ENCODE data around the gene HCAR1. TPM values are rescaled to one million over a fixed set of nuclear protein-coding genes. Genes with fewer than 3 reads are reported as not detected.
"Not testable (repeated sequence)": the region's sequence is repeated elsewhere in the genome, so short reads cannot be mapped to it uniquely, and the experiment has no call there.

The HCAR1 gene
- total and polyA plus RNA-seq, 2 experiments from 2014 or later: not detected

GRCh38 chr12:122686538-122686937 is 44.1 kb downstream of the HCAR1 start:
- 96 to 100% methylated on average over 3 of the region's 3 CpGs for WGBS, 2 experiments (ENCODE audit: low coverage in 1 of 2, low lambda C conversion rate in 2 of 2, missing lambda C conversion rate in 2 of 2)
- no peak overlapping the region for H3K4me3 ChIP-seq
- H3K9me2 ChIP-seq (ENCODE audit: insufficient read depth): no peaks in the 10 kb centered on the region
- no peak overlapping the region for H2AFZ ChIP-seq
- TF ChIP-seq EZH2phosphoT487 (IDR thresholded peaks at IDR 0.05; ENCODE audit: insufficient read depth, low read depth) (no peak), EZH2 (IDR thresholded peaks at IDR 0.05; ENCODE audit: insufficient read depth, poor library complexity, severe bottlenecking) (no peak)
- H3F3A ChIP-seq (ENCODE audit: insufficient read depth): 0 out of 2 replicates have a peak, but pooled peaks cover under 1% of the 10 kb centered on the region
- no peak overlapping the region for H3K27ac ChIP-seq
- no peaks in the 10 kb centered on the region for H3K36me3 ChIP-seq (ENCODE audit: low read depth)
- no peaks in the 10 kb centered on the region for H3K27me3 ChIP-seq (replicated peaks; ENCODE audit: insufficient read depth)
- no peaks in the 10 kb centered on the region for H3K9me3 ChIP-seq (ENCODE audit: low read depth)
- H4K20me1 ChIP-seq (ENCODE audit: insufficient read depth): no peaks in the 10 kb centered on the region
- no peak overlapping the region for H3K9ac ChIP-seq
- in situ Hi-C loops (cut with MboI): no loop called here
- H3K4me2 ChIP-seq (ENCODE audit: unreplicated experiment): no peak overlapping the region
- H3K4me1 ChIP-seq (ENCODE audit: insufficient read depth): no peaks in the 10 kb centered on the region
- no peaks in the 10 kb centered on the region for H3K79me2 ChIP-seq (ENCODE audit: insufficient read depth)
- no peak for DNase-seq

- DNase-seq: no peak
- no peaks in the 10 kb centered on the region for H3K9me2 ChIP-seq (ENCODE audit: insufficient read depth)
- in situ Hi-C loops (cut with MboI): no loop called here
Measured at GRCh38 chr12:122684297-122684813, 46.3 kb downstream of the HCAR1 start.

GRCh38 chr12:122681814-122682213 is 48.8 kb downstream of the HCAR1 start:
- peaks cover 14% of the 10 kb centered on the region for H3K4me1 ChIP-seq (ENCODE audit: insufficient read depth)
- 80 to 86% methylated on average over 4 of the region's 4 CpGs for WGBS, 2 experiments (ENCODE audit: low coverage in 1 of 2, low lambda C conversion rate in 2 of 2, missing lambda C conversion rate in 2 of 2)
- peaks cover 9% of the 10 kb centered on the region for H3F3A ChIP-seq (ENCODE audit: insufficient read depth)
- H3K9ac ChIP-seq: no peak overlapping the region
- no peaks in the 10 kb centered on the region for H3K27me3 ChIP-seq (replicated peaks; ENCODE audit: insufficient read depth)
- TF ChIP-seq EZH2phosphoT487 (IDR thresholded peaks at IDR 0.05; ENCODE audit: insufficient read depth, low read depth): 0 out of 2 replicates have a peak, but pooled peaks have one; percentile 39
- no peak for TF ChIP-seq EZH2 (IDR thresholded peaks at IDR 0.05; ENCODE audit: insufficient read depth, poor library complexity, severe bottlenecking)
- no peak overlapping the region for H3K27ac ChIP-seq
- in situ Hi-C loops (cut with MboI): no loop called here
- no peaks in the 10 kb centered on the region for H3K36me3 ChIP-seq (ENCODE audit: low read depth)
- no peak overlapping the region for H2AFZ ChIP-seq
- H3K9me2 ChIP-seq (ENCODE audit: insufficient read depth): no peaks in the 10 kb centered on the region
- H3K4me3 ChIP-seq: no peak overlapping the region
- H3K4me2 ChIP-seq (ENCODE audit: unreplicated experiment): no peak overlapping the region
- H4K20me1 ChIP-seq (ENCODE audit: insufficient read depth): no peaks in the 10 kb centered on the region
- no peaks in the 10 kb centered on the region for H3K9me3 ChIP-seq (ENCODE audit: low read depth)
- DNase-seq: peak; percentile 70
- H3K79me2 ChIP-seq (ENCODE audit: insufficient read depth): no peaks in the 10 kb centered on the region

More at GRCh38 chr12:122684297-122684813, 46.3 kb downstream of the HCAR1 start:
- no peak overlapping the region for H3K4me2 ChIP-seq (ENCODE audit: unreplicated experiment)
- H2AFZ ChIP-seq: no peak overlapping the region
- H3F3A ChIP-seq (ENCODE audit: insufficient read depth): peaks cover 5% of the 10 kb centered on the region; the same call in 1 of the 2 replicates
- H3K36me3 ChIP-seq (ENCODE audit: low read depth): no peaks in the 10 kb centered on the region
- TF ChIP-seq EZH2phosphoT487 (IDR thresholded peaks at IDR 0.05; ENCODE audit: insufficient read depth, low read depth) (no peak), EZH2 (IDR thresholded peaks at IDR 0.05; ENCODE audit: insufficient read depth, poor library complexity, severe bottlenecking) (no peak)
- H3K4me3 ChIP-seq: no peak overlapping the region
- H3K9me3 ChIP-seq (ENCODE audit: low read depth): no peaks in the 10 kb centered on the region
- H3K4me1 ChIP-seq (ENCODE audit: insufficient read depth): peaks cover 7% of the 10 kb centered on the region
- no peak overlapping the region for H3K27ac ChIP-seq
- no peaks in the 10 kb centered on the region for H3K27me3 ChIP-seq (replicated peaks; ENCODE audit: insufficient read depth)
- H3K79me2 ChIP-seq (ENCODE audit: insufficient read depth): no peaks in the 10 kb centered on the region
- no peaks in the 10 kb centered on the region for H4K20me1 ChIP-seq (ENCODE audit: insufficient read depth)
- 83 to 84% methylated on average over 5 of the region's 5 CpGs for WGBS, 2 experiments (ENCODE audit: low coverage in 1 of 2, low lambda C conversion rate in 2 of 2, missing lambda C conversion rate in 2 of 2)
- H3K9ac ChIP-seq: no peak overlapping the region

- H3K4me2 ChIP-seq (ENCODE audit: unreplicated experiment); H3K4me3 ChIP-seq; H4K20me1 ChIP-seq (ENCODE audit: insufficient read depth); H3K79me2 ChIP-seq (ENCODE audit: insufficient read depth); H3K27me3 ChIP-seq (replicated peaks; ENCODE audit: insufficient read depth); DNase-seq; H3F3A ChIP-seq (ENCODE audit: insufficient read depth); H3K9me3 ChIP-seq (ENCODE audit: low read depth); H2AFZ ChIP-seq; H3K9ac ChIP-seq; in situ Hi-C loops (cut with MboI); H3K36me3 ChIP-seq (ENCODE audit: low read depth); H3K9me2 ChIP-seq (ENCODE audit: insufficient read depth); H3K27ac ChIP-seq: not testable (repeated sequence)
- WGBS, 2 experiments (ENCODE audit: low coverage in 1 of 2, low lambda C conversion rate in 2 of 2, missing lambda C conversion rate in 2 of 2): 80 to 81% methylated on average over 6 of the region's 6 CpGs
- peaks cover 14% of the 10 kb centered on the region for H3K4me1 ChIP-seq (ENCODE audit: insufficient read depth)
Measured at GRCh38 chr12:122680989-122681388, 49.7 kb downstream of the HCAR1 start.

- DNase-seq; H4K20me1 ChIP-seq (ENCODE audit: insufficient read depth); H3K27me3 ChIP-seq (replicated peaks; ENCODE audit: insufficient read depth); H3F3A ChIP-seq (ENCODE audit: insufficient read depth); H3K36me3 ChIP-seq (ENCODE audit: low read depth); in situ Hi-C loops (cut with MboI); H3K27ac ChIP-seq; H3K4me3 ChIP-seq; H3K4me2 ChIP-seq (ENCODE audit: unreplicated experiment); H3K9me3 ChIP-seq (ENCODE audit: low read depth); H3K9me2 ChIP-seq (ENCODE audit: insufficient read depth); H2AFZ ChIP-seq; H3K79me2 ChIP-seq (ENCODE audit: insufficient read depth); H3K9ac ChIP-seq: not testable (repeated sequence)
- peaks cover 14% of the 10 kb centered on the region for H3K4me1 ChIP-seq (ENCODE audit: insufficient read depth)
- WGBS, 2 experiments (ENCODE audit: low coverage in 1 of 2, low lambda C conversion rate in 2 of 2, missing lambda C conversion rate in 2 of 2): 92 to 97% methylated on average over 6 to 32 of the region's 32 CpGs
Measured at GRCh38 chr12:122676781-122677180, 53.9 kb downstream of the HCAR1 start.

Small RNAs within 50 kb of the gene (small RNA-seq; reads per million reads assigned to genes)
- gene AC026333.2 (ENCODE audit: low read depth, low replicate concordance) (not detected), gene RF00019 (ENCODE audit: low read depth, low replicate concordance) (not detected)

Other genes starting within 250 kb of the HCAR1 start
- 12.3 and 13.2 TPM in 2 replicates for gene ZCCHC8, start 229.9 kb downstream of the HCAR1 start, total RNA-seq (2014; rRNA removed; shearing (Covaris generic))
- 13.6 and 14.3 TPM in 2 replicates for gene ZCCHC8, start 229.9 kb downstream of the HCAR1 start, polyA plus RNA-seq (2016; fragmentation: Nextera tagmentation; extraction: Ambion mirVana)
- 31.1 and 41.5 TPM in 2 replicates for gene RSRC2, start 203.9 kb downstream of the HCAR1 start, total RNA-seq (2014; rRNA removed; shearing (Covaris generic))
- 45.8 and 51.7 TPM in 2 replicates for gene RSRC2, start 203.9 kb downstream of the HCAR1 start, polyA plus RNA-seq (2016; fragmentation: Nextera tagmentation; extraction: Ambion mirVana)
- 15.5 and 20.2 TPM in 2 replicates for gene KNTC1, start 203.6 kb downstream of the HCAR1 start, total RNA-seq (2014; rRNA removed; shearing (Covaris generic))
- 5.6 and 8.1 TPM in 2 replicates for gene KNTC1, start 203.6 kb downstream of the HCAR1 start, polyA plus RNA-seq (2016; fragmentation: Nextera tagmentation; extraction: Ambion mirVana)
- gene HCAR2, start 27.5 kb downstream of the HCAR1 start, total RNA-seq (2014; rRNA removed; shearing (Covaris generic)): not detected in 2 replicates
- not detected in 2 replicates for gene HCAR2, start 27.5 kb downstream of the HCAR1 start, polyA plus RNA-seq (2016; fragmentation: Nextera tagmentation; extraction: Ambion mirVana)
- gene HCAR3, start 14.0 kb downstream of the HCAR1 start, total RNA-seq (2014; rRNA removed; shearing (Covaris generic)): not detected in 2 replicates
- not detected in 2 replicates for gene HCAR3, start 14.0 kb downstream of the HCAR1 start, polyA plus RNA-seq (2016; fragmentation: Nextera tagmentation; extraction: Ambion mirVana)
- gene DENR, start 22.0 kb upstream of the HCAR1 start, total RNA-seq (2014; rRNA removed; shearing (Covaris generic)): 42.2 and 48.6 TPM in 2 replicates
- gene DENR, start 22.0 kb upstream of the HCAR1 start, polyA plus RNA-seq (2016; fragmentation: Nextera tagmentation; extraction: Ambion mirVana): 80.5 and 83.3 TPM in 2 replicates
- gene CCDC62, start 43.7 kb upstream of the HCAR1 start, total RNA-seq (2014; rRNA removed; shearing (Covaris generic)): 0.22 TPM in 1 of 2 replicates, not detected in the other
- 0.22 TPM in 1 of 2 replicates, not detected in the other for gene CCDC62, start 43.7 kb upstream of the HCAR1 start, polyA plus RNA-seq (2016; fragmentation: Nextera tagmentation; extraction: Ambion mirVana)
- gene HIP1R, start 104.6 kb upstream of the HCAR1 start, total RNA-seq (2014; rRNA removed; shearing (Covaris generic)): 16.3 and 16.4 TPM in 2 replicates
- 7.1 and 7.6 TPM in 2 replicates for gene HIP1R, start 104.6 kb upstream of the HCAR1 start, polyA plus RNA-seq (2016; fragmentation: Nextera tagmentation; extraction: Ambion mirVana)
- 26.1 and 31.3 TPM in 2 replicates for gene VPS37B, start 165.3 kb upstream of the HCAR1 start, total RNA-seq (2014; rRNA removed; shearing (Covaris generic))
- gene VPS37B, start 165.3 kb upstream of the HCAR1 start, polyA plus RNA-seq (2016; fragmentation: Nextera tagmentation; extraction: Ambion mirVana): 19.1 and 19.9 TPM in 2 replicates
- 4.0 and 4.4 TPM in 2 replicates for gene ABCB9, start 235.6 kb upstream of the HCAR1 start, total RNA-seq (2014; rRNA removed; shearing (Covaris generic))
- gene ABCB9, start 235.6 kb upstream of the HCAR1 start, polyA plus RNA-seq (2016; fragmentation: Nextera tagmentation; extraction: Ambion mirVana): 2.2 and 4.4 TPM in 2 replicates
- 11.9 and 28.3 TPM in 2 replicates for gene OGFOD2, start 244.4 kb upstream of the HCAR1 start, total RNA-seq (2014; rRNA removed; shearing (Covaris generic))
- 12.8 and 15.4 TPM in 2 replicates for gene OGFOD2, start 244.4 kb upstream of the HCAR1 start, polyA plus RNA-seq (2016; fragmentation: Nextera tagmentation; extraction: Ambion mirVana)
- gene ARL6IP4, start 249.8 kb upstream of the HCAR1 start, total RNA-seq (2014; rRNA removed; shearing (Covaris generic)): 118 and 150 TPM in 2 replicates
- 251 and 259 TPM in 2 replicates for gene ARL6IP4, start 249.8 kb upstream of the HCAR1 start, polyA plus RNA-seq (2016; fragmentation: Nextera tagmentation; extraction: Ambion mirVana)

All from GM23248 (cell line).